GM12801 (cell line): ENCODE measurements around the gene PRKG1.

Experiments used
- TF ChIP-seq, protein P1 (sequence below): IDR thresholded peaks from one replicate; pipeline ENCODE4 v1.5.1; 2011; ENCODE audit warnings: control low read depth; ENCODE audit not compliant: insufficient read length; ENCODE audit errors: extremely low read depth

The PRKG1 gene

DNA sequence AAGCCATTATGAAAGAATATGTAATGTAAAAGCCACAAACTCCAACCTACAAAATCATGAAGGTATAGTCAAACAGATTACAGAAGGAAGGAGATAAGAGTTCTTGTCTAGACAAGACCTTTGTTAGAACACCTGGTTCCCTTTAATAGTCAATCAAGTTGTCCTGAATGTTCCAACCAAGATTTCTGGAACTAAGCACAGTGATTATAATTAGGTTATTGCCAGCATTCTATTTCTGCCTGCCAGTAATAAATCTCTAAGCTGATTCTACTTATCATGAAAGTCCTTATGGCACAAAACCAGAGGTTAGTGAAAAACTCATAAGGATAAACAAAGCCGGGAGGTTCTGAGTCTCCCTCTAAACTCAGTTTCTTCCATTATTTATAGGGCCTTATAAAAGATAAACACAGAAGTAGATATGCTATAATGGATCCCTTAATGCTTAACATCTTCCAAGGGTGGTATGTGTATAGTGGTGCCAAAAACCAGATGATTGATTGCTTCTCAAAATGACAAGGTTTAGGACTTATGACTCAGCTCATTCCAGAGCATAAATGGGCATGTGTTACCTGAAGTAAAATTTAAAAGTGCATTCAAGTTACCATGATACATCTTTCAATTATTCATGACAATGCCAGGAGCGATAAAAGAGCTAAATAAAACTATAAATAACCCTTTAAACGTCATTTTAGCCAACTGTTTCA lies 387.9 kb downstream of the PRKG1 start:
- TF ChIP-seq, protein P1, sequence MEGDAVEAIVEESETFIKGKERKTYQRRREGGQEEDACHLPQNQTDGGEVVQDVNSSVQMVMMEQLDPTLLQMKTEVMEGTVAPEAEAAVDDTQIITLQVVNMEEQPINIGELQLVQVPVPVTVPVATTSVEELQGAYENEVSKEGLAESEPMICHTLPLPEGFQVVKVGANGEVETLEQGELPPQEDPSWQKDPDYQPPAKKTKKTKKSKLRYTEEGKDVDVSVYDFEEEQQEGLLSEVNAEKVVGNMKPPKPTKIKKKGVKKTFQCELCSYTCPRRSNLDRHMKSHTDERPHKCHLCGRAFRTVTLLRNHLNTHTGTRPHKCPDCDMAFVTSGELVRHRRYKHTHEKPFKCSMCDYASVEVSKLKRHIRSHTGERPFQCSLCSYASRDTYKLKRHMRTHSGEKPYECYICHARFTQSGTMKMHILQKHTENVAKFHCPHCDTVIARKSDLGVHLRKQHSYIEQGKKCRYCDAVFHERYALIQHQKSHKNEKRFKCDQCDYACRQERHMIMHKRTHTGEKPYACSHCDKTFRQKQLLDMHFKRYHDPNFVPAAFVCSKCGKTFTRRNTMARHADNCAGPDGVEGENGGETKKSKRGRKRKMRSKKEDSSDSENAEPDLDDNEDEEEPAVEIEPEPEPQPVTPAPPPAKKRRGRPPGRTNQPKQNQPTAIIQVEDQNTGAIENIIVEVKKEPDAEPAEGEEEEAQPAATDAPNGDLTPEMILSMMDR, result no peak

DNA sequence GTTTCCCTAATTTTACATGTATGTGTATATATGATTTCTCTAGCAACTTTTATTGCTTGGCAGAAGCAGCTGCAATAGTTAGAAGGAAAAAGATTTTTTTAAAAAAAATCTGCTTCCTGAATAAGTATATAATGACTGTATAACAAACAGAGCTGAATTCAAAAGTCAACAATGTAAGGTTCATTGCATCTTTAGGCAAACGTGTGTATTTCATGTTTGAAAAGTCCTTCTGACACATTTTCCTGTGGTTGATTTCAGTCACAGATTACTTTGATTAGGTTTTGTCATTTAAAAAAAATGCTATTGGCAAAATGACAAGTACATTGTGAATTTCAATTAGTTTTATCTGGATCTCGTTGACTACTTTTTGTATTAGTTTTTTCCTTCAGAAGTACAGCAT lies 394.1 kb downstream of the PRKG1 start:
- TF ChIP-seq, protein P1, result no peak

DNA sequence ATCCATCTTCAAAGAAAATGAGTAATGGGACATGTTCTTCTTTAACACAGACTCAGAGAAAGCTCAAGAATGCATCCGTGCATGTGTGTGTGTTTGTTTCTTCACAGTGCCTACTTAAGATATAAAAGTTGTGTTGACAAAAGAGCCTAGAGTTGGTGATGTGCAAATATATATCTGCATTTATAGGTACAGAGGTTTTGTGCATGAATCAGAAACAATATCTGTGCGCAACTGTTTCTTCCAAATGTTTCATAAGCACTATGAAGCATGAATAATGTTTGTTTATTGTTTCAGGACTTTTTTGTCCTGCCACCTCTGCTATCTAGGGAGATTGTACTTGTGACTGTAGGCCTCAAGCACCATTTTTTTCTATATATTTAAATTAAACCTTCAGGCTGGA lies 395.4 kb downstream of the PRKG1 start:
- TF ChIP-seq, protein P1, result no peak

DNA sequence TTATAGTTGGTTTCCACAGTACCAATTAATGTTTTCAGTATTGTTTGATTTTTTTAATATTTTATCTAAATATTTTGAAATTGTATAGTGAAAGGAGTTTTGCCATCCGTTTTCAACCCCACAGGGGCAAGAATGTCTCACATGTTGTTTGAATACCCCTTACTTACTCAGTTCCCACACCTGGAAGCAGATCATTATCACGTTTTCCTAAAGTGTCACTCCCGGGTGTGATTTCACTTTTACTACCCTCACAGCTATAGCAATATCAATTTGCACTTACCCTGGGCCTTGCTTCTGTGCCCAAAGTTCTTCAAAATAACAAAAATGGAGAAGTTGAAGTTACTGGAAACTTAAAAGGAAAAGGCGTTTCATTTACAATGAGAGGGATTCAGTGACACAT lies 397.0 kb downstream of the PRKG1 start:
- TF ChIP-seq, protein P1, result no peak

DNA sequence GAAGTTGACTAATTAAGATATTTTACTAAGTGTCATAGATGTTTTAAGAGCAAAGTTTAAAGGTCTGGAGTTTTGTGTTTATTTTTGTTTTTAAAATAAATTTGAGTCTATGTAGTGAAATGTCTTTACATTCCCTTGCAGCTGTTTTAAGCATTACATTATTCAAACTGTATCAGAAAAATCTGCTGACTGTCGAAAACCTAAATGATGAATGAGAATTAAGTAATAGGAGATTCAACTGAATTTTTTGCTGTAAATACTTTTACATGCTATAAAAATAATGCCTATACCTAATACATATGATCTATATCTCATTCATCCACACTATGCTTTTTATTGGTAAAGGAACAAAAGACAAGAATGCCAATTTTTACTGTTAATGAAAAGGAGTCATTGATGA lies 397.9 kb downstream of the PRKG1 start:
- TF ChIP-seq, protein P1, result no peak

DNA sequence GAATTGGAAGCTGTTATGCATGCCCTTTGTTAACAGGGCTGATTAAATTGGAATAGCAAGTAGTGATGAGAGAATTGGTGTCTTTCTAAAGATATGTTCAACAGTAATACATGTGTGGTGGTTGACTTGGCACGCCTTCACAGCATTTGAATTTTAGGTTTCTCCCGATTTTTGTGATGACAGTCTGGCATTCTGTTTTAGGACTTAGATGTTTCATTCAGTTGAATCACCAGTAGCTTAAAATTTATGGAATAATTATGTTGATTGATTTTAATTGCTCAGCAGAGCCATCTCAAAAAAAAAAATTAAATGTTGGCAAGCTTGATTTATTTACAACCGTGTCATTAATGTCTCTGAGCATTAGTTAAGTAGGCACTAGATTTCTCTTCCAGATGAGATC lies 405.4 kb downstream of the PRKG1 start:
- TF ChIP-seq, protein P1, result no peak

DNA sequence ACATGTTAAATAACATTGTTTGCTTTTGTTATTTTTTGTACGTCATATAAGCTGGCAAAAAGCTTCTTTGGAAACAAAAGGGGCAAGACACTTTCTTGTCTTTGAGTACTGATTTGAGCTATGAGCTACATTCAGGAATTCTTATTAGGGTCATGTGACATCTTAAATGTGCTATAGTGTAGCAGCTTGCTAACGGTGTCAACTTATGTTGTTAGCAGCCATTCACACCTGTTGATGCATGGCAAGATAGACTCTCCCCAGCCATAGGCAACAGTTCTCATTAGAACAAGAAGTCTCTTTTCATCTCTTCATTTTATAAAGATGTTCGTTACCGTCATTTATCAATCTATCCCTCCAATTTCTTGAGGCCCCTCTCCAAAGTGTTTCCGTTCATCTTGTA lies 411.4 kb downstream of the PRKG1 start:
- TF ChIP-seq, protein P1, result no peak

DNA sequence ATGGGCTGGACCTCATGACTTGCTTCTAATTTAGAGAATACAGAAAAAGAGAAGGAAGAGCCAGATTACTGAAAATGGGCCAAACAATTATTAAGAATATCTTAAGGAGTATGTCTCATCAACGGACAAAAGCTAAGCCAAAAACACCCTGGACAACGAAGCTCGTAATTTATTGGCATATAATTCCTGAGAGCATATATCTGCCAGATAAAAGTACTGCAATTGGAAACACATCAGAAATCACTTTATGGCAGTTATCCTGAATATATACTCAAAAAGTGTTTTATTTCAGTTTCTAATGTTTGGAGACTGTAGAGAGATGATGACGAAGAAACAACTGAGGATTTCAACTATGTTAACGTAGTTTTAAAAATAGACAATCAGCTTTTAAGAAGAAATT lies 413.3 kb downstream of the PRKG1 start:
- TF ChIP-seq, protein P1, result no peak
